Central memory CD4-positive, alpha-beta T cell (primary cell): ENCODE data around the gene SORCS1.

Source experiments
- DNase-seq: peaks from one replicate; pipeline ENCODE4 v3.0.0; 2022

Gene SORCS1

DNA sequence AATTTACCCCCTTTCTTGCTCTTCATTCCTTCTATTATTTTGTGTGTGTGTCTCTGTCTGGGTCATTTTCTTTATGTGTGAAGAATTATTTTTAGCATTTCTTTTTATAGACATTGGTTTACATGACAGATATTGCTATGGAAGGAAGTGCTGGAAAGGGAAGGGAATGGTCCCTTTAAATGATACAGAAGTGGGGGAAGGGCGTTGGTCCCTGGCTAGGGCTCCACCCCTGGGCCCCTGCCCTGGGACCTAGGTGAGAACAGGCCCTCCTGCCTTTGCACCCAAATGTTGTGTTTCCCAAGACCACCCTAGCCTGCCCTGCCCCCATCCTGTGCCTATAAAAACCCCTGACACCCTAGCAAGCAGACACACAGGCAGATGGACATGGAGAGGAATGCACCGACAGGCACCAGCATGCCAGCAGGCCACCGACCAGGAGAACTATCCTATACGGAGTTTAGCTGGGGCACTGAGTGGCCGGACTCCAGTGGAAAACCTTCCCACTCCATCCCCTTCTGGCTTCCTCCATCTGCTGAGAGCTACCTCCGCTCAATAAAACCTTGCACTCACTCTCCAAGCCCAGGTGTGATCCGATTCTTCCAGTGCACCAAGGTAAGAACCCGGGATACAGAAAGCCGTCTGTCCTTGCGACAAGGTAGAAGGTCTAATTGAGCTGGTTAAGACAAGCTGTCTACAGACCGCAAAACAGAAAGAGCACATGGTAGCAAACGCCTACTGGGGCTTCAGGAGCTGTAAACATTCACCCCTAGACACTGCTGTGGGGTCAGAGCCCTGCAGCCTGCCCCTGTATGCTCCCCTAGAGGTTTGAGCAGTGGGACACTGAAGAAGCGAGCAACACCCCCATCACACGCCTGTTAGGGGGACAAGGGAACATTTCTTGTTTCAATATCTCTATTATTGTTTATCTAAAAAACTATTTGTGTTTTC lies 515.7 kb downstream of the SORCS1 start:
- DNase-seq = no peak

DNA sequence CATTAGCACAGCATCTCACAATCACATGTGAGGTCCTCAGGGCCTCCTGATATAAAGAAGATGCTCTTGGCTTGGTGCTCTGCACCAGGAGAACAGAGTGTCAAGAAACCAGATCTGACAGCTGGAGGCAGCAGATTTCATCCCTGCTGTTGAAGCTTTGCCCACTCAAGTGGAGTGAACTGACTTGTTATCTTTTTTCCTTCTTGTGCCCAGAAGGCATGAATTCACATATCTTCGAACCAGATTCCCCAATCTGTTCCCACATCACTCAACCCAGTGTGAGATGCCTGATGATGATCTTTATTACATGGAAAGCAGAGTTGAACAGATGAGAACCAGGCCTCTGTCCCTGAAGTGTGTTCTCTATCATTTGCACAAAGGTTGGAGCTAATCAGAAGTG lies 521.0 kb downstream of the SORCS1 start:
- DNase-seq = no peak

DNA sequence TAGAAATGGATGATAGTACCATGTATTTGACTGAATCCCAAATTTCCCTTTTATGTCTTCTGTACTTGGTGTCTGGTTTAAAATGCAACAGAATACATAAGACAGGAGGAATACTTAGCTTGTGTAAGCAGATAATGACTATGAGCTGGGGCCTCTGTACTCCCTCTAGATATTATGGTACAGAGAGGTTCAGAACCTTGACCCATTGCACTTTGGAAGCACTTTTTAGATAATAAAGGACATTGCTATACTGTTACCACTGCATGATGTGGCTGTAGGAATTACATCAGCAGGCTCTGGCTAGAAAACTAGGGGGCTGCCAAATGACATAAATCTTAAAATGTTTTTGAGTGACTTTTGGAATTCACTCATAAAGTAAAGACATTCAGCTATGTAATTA lies 526.6 kb downstream of the SORCS1 start:
- no peak for DNase-seq

DNA sequence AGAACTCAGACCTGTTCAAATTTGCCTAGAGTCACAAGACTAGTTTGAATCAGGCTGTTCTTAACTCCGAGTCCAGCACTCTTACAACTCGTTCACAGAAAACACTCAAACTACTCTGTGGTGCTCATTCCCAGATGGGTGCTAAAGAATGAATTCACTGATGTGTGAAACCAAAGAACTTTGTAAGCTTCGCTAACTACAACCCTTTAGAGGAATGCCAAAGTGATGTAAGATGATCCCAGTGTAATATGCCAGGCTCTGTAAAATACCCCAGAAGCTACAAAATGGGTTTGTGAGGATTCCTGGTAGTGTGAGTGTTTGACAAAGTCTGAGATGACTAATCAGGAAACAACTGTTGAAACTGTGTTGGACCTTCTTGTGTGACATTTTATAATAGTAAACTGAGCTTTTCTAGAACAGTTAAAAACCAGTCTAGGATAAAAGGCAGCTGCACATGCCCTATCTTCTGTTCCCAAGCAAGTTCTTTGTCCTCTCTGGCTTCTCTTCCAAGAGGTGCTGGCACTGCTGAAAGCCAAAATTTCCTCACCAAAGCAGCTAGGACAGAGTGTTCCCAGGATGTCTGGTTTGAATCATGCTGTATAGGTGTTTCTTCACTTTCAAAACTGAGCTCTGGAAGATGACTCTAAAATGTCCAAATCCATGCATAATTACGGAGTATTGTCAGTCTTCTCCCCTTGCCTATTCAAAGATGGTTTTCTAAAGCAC lies 527.6 kb downstream of the SORCS1 start:
- DNase-seq = no peak

DNA sequence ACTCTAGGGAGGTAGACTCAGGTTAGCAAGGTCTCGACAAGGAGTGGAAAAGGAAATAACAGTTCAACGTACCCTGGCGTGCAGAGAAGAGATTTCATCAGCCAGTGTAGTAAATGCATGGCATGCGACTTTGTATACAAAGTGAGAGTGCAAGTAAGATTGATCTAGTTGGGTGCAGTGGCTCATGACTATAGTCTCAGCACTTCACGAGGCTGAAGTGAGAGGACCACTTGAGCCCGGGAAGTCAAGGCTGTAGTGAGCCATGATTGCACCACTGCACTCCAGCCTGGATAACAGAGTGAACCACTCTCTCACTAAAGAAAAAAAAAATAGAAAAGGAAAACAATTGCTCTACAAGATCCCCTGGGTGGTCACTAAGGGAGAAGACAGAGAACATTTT lies 528.6 kb downstream of the SORCS1 start:
- no peak for DNase-seq

DNA sequence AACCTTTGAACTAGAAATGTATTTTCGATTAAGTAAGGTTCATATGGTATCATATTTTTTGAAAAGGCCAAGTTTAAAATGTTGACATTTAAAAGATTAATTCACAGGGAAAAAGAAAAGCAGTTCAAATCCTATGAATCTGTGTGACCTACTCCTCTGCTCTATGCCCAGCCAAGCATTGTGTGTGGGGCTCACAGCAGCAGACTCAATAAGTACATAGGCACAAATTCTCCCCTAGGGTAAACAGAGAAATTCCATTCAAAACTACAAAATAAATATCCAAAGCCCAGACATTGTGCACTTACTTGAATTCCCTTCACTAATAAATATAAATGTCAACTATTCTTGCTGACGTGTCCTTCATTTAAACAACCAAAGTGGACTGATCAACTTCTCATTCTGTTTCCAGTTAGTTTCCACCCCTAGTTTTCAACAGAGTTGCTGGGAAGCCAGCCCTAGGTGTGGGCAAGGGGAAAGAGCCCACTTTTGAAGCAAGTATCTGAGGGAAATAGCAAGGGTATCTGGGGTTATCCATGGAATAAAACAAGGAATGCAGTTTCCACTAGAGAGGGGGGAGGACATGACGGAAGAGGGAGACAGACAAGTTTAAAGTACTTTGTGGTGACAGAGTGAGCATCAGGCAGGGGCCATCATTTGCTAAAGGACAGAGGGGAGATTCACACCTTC lies 533.3 kb downstream of the SORCS1 start:
- no peak for DNase-seq

DNA sequence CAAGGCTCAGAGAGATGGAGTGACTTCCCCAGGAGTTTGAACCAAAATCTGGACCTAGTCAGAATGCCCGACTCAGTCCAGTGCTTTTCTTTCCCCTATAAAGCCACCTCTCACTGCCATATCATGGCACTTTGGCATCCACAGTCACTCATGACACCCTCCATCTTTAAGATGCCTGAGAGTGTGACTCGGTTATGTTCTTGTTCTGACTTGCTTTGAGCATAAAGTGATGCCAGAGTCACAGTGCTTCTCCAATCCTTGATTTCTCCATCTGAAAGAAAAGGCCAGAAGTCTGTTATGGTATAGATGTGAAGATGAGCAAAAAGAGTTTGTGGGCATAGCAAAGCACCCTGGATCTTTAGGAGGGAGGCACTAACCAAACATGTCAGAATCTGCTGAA lies 538.1 kb downstream of the SORCS1 start:
- no peak for DNase-seq

DNA sequence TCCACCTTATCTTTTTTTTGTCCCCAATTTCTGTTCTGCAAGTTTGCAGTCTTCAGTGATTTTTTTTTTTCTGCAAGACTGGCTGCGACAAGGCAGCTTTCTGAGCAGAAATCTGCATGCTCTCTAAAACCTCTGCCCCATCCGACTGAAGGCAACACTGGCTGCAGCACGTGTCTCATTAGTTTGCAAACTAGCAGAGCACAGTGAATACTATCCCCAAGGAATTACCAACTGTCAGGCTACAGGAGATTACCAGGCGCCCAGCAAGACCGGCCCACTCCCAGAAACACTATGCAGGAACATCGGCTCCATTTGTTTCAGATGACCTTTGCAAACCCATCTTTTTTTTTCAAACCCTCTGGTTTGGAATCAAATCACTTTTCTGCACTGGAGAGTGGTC lies 538.8 kb downstream of the SORCS1 start:
- DNase-seq = no peak

DNA sequence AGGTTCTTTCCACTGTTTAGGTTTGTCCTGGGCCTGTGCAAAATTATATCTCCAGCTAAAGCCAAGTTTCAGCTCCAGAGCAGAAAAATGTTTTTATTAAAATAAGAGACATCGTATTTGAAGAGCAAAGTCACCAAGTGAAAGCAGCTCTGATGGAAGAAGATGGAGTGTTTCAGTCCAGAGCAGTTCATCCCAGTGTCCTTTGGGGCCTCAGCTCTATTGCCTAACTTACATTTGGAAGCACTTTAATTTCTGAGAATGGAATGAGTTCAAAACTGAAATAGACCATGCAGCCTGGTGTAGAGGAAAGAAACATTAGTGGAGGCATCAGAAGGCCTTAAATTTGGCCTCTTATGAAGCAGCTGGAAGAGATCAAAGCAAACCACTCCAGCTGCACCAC lies 545.2 kb downstream of the SORCS1 start:
- DNase-seq = no peak

DNA sequence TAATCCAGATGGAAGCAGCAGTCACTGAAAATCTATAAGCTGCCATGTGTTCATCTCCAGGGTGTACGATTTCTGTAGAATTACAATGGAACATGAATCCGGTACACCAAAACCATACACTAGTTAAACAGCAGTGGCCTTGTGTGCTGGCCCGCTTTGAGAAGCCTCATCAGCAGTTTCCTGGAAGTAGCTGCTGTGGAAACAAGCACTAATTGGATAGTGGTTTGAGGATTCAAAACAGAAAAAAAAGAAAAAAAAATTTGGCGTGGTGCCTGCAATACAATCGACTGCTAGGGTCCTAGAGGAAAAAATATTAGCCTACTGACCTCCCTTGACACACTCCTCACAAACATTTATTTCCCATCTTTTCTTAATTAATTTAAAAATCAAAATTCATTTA lies 545.9 kb downstream of the SORCS1 start:
- DNase-seq = no peak

DNA sequence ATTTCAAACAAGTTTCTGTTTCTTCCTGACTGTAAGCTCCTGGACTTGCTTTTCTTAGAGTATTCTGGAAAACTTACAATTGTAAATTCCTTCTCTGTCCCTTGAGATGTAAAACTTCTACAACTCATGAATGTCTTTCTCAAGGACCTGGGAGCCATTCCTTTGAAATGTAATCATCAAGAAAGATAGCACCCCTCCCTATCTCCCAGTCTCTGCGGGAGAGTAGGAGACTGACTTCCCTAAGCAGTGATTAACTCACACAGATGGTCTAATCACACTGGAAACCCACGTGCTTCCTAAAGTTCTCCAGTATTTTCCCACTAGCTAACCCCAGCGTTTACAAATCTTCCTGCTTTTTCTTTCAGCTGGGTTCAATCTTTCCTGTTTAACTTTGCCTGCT lies 549.4 kb downstream of the SORCS1 start:
- DNase-seq = no peak

DNA sequence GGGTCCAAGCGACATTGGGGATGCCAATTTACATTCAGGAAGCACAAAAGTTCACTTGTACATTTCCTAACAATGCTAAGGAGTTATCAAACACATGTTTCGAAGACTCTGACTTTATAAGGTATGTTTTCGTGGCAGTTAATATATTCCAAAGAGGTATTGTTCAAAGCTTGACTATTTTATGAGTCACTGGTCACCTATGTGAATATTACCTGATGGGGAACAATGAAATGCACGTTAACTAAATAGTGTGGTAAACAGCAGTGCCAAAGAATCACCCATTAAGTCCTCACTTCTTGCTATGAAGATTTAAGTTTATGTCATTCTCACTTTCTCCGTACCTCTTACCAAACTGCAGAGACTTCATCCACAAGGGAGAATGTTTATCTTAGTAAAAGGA lies 550.2 kb downstream of the SORCS1 start:
- DNase-seq = no peak

DNA sequence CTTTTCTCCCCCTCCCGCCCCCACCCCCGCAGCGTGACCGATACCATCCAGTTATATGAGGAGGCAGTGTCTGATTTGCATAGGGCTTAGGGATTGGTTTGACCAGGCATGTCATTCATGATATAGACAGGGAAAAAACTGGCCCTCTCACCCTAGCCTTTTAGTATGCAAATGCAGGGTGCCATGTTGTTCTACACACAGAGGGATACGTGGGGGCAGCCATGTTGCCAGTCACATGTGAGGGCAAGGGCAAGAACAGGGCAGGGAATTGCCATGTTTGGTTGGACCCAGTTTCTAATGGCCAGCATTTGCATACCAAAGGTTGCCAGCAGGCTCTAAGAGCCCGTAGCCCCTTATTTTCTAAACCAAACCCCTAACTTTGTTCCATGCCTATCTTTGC lies 552.1 kb downstream of the SORCS1 start:
- no peak for DNase-seq

DNA sequence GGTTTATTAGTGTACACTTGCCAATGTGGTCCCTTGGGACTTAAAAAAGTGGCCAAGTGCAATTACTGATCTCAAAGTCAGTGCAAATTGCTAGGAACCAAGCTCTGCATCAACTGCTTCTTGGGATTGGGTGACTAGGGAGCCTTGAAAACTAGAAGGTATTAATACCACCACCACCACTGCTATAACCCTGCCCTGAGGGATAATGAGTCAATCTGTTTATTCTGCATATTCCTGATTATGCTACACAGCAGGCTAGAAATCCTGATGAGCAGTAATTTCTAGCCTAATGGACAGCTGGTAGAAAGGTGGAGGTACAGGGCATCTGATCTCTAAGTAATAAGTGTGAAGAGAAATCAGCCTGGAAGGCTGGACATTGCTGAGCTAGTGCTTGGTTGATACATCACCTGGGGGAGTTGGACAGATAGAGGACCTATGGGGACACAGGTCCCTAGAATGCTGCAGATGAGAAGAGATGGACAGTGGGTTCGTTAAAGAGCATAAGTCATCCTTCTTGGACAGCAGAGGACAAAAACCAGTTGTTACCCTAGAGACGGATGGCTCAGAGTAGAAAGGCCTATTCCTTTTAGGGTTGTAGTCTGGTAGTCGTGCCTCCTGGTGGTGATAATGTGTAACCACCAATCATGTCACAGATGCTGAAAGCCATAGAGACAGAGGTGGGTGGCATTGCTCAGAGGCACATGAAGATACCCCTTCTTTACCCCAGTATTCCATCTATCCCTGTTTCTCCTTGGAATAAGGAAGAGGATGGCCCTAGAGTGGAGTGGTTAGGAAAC lies 554.8 kb downstream of the SORCS1 start:
- no peak for DNase-seq

DNA sequence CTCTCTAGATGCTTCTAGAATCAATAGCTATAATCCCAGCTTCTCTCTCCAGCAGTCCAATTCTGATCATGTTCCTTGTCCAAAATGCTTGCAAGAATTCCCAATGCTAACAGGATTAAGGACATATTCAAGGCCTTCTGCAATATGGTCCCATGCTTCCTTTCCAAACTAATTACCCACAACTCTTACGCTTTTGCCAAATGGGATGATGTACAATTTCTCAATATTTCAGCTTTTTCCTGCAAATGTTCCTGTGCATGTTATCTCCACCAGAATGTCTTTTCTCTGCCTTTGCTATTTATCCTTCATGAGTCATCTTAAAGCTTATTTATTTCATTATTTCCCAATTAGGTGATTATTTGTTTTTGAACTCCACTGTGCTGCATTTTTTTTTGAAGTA lies 556.4 kb downstream of the SORCS1 start:
- no peak for DNase-seq

DNA sequence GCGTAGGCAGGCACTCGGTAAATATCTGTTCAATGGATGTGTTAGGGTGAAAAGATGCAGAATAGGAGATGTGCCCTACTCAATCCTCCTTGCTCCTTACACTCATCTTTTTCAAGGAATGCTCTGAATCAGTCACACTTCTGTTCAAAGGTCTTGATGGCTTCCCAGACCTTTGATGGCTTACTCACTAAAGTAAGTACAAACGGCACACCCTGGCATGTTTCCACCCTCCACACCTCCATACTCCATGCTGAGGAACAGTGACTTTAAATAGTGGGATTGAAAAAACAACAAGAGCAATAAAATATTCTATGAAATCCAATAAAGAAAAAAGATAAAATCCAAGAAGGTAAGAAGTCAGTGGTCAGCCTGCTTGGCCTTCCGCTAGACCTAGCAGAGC lies 569.2 kb downstream of the SORCS1 start:
- no peak for DNase-seq

DNA sequence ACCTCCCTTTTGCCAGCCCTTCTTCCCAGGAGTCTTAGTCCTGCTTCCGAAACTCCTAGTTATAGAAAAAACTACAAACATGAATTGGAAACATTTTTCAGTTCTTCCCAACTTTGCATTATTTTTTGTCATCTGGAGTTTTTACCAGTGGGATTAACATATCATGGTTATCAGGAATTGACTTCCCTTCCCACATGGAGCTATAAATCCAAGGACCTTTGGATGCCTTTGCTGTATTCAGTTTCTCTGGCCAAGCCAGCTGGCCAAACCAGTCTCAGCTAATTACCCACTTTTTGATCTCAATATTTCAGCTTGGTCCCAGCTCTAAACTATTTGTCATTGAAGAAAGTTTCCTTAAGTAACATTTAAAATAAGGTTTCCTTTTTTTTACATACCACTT lies 570.6 kb downstream of the SORCS1 start:
- no peak for DNase-seq

DNA sequence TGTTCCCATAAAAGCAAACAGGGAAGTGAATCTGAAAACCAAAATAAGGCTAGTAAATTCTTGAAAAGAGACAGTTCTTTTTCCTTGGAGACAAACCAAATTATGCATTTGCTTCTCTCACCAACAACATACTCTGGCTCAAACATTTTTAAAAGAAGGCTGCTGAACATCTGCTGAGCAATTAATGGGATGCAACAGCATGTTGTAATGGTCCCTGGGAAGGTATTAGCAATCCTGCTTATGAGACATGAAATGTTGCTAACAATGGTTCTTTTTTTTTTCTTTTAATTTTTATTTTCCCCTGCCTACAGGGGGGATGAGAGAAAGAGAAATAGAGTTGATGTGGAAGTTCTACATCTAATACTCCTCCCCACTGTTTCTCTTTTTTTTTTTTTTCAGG lies 572.1 kb downstream of the SORCS1 start:
- DNase-seq = no peak

DNA sequence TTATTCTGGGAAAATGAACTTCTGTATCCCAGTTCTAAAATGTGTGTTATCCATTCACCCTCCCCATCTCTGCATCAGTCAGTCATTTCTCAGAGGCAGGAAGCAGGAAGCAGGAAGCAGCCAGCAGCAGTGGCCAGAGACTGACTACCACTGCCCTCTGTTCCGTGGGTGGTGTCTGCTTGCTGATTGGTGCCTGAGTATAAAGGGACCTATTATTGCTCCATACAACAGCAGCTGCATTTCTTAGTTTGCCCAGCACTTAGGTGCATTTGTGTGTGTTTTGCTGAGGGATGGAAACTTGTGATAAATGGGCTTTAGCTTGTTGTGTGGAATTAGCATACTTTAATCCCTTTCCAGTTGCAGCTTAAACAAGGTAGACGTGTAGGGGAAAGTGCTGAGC lies 582.2 kb downstream of the SORCS1 start:
- DNase-seq = no peak

DNA sequence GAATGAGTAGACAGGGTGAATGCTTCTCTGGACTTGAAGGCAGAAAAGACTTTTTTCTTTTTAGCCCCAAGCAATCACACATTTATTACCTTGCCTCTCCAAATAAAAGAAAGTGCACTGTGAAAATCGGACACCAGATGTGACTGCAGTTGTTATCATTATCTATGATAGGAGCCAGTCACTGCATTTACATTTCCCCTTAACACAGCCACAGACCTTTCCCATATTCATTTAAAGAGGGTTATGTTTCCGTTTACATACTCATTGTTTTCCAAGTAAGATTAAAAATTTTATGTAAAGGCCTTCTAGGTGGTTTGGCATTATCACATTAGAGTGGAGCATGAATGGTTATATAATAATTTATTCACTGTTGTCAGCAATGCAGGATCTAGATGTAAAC lies 586.8 kb downstream of the SORCS1 start:
- no peak for DNase-seq

DNA sequence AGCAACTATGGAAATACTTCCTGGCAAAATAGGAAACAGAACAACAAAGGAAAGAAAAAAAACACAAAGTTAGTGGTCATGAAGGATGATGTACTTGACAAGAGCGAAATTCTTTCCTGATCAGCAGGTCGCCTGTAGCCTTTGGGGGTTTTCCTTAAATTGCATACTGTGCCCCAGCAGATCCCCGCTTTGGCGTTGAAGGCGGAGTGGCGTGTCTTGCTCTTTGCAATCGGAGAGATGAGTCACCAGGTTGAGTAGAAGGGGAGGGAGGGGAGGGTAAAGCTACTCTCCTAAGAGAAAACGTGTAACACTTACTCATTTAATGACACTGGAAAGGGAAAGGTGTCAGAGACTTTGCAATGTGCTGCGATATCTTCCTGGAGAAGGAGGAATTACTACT lies 587.2 kb downstream of the SORCS1 start:
- DNase-seq = no peak

DNA sequence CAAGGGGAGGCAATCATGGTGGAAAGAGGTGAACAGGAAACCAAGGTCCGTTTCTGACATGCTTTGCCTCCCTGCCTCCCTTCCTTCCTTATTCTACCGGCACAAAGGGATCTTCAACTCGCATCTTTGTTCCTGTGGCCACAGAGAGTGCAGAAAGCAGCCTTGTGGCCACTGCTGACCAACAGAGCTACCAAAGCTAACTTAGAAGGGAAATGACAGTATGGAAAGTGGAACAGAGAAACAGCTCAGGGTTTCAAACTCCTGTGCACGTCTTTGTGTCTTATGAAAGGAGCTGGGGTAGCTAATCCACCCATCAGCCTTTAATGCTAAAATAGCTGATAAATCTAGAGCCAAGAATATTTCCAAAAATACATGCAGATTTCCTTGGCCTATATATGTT lies 588.0 kb downstream of the SORCS1 start:
- DNase-seq = no peak

DNA sequence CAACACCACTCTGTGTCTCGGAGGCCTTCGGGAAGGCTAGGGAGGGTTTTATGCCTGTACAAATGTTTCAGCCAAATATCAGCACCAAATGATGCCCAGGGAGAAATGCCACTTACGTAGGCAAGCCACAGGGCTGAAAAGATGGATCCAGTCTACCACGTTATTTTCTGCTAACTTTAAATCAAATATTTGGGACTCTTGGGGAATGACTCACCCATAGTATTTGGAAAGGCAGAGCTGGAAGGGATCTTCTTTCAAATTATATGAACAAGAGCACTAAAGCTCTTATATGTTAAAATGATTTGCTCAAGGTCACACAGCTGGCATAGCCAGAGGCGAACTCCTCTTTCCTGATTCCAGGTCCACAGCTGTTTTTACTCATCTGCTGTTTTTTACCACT lies 591.4 kb downstream of the SORCS1 start:
- DNase-seq = no peak
